HCT116 (cell line): Measurements from ENCODE around the gene CHMP4B. TPM values are rescaled to one million over a fixed set of nuclear protein-coding genes. Genes with fewer than 3 reads are reported as not detected.

Source experiments
- ATAC-seq: fragments of 200-7000 bp; cut with Tn5 transposase; 2 replicates; pipeline ENCODE4 v1.9.1; 2020; ENCODE audit warnings: mild to moderate bottlenecking, moderate library complexity
- BruUV-seq: library from RNA; stranded (reverse); fragments of 400-500 nt; replicated peaks from 2 replicates; lab custom pipeline; 2021; lab: Mats Ljungman, UMichigan
- CTCF ChIA-PET: fragments of 300-600 bp; sonication (Branson Sonifier 250); formaldehyde crosslinking; loops from one replicate; lab custom pipeline; 2021; ENCODE audit warnings: antibody characterized with exemption; lab: Charles Lee
- POLR2A ChIA-PET: fragments of 300-600, 350-600 bp; sonication (Branson Sonifier 250); formaldehyde crosslinking; loops from one replicate; lab custom pipeline; 2021; ENCODE audit warnings: antibody characterized with exemption; lab: Charles Lee
- RAD21 ChIA-PET, 2 experiments: fragments of 300-600 bp; sonication (Branson Sonifier 250); formaldehyde crosslinking; loops; one replicate each; lab custom pipeline; 2023; ENCODE audit warnings: low total read pairs in 2 of 2; ENCODE audit not compliant: uncharacterized antibody in 2 of 2, unreplicated experiment in 2 of 2, low non-redundant PET in 1 of 2; lab: Charles Lee
- DNase-seq: peaks from one replicate; pipeline ENCODE4 v3.0.0-alpha.2; 2010; ENCODE audit warnings: low read depth, low spot score
- H2AFZ ChIP-seq: fragments of 200-600 bp; shearing (Covaris generic), sonication (generic); 2 replicates; pipeline ENCODE4 v1.6.1; 2017; ENCODE audit warnings: low read depth, mixed run types, mixed read lengths, antibody characterized with exemption, low read length; ENCODE audit not compliant: poor library complexity, severe bottlenecking
- H3K27ac ChIP-seq: 2 replicates; pipeline ENCODE4 v1.5.1; 2012; ENCODE audit warnings: low read depth, low read length
- H3K27me3 ChIP-seq: fragments of 200-600 bp; sonication (generic); 2 replicates; pipeline ENCODE4 v1.6.1; 2016; ENCODE audit warnings: mixed run types, low read length, mixed read lengths; ENCODE audit not compliant: insufficient read depth
- H3K36me3 ChIP-seq, 2 experiments: fragments of 200-500 bp in 1 of 2; fragments of 200-600 bp in 1 of 2; sonication (Bioruptor generic) in 1 of 2; sonication (generic) in 1 of 2; 2 replicates each; pipeline versions ENCODE4 v1.5.1 to v1.6.1; 2014 to 2016; ENCODE audit warnings: low read length in 2 of 2, inconsistent platforms in 1 of 2, mixed read lengths in 1 of 2, mixed run types in 1 of 2; ENCODE audit not compliant: insufficient read depth in 2 of 2, control insufficient read depth in 1 of 2
- H3K4me1 ChIP-seq, 2 experiments: fragments of 200-600 bp in 1 of 2; sonication (generic) in 1 of 2; 2 replicates each; pipeline versions ENCODE4 v1.5.1 to v1.6.1; 2012 to 2017; ENCODE audit warnings: low read length in 2 of 2, inconsistent platforms in 1 of 2, mild to moderate bottlenecking in 1 of 2, mixed read lengths in 1 of 2, mixed run types in 1 of 2, moderate library complexity in 1 of 2; ENCODE audit not compliant: insufficient read depth in 2 of 2, control insufficient read depth in 1 of 2
- H3K4me2 ChIP-seq: fragments of 200-600 bp; sonication (generic); 2 replicates; pipeline ENCODE4 v1.6.1; 2017; ENCODE audit warnings: mixed run types, low read length, mixed read lengths
- H3K4me3 ChIP-seq, 2 experiments: fragments of 200-600 bp in 1 of 2; sonication (generic) in 1 of 2; replicated peaks in 1 of 2; 2 replicates each; pipeline ENCODE4 v1.5.1; 2011 to 2016; ENCODE audit warnings: low read length in 2 of 2, control low read depth in 1 of 2, low read depth in 1 of 2, mild to moderate bottlenecking in 1 of 2, mixed read lengths in 1 of 2, mixed run types in 1 of 2
- H3K79me2 ChIP-seq: fragments of 200-600 bp; sonication (generic); 2 replicates; pipeline ENCODE4 v1.6.1; 2017; ENCODE audit warnings: mild to moderate bottlenecking, mixed run types, low read length, moderate library complexity, mixed read lengths; ENCODE audit not compliant: insufficient read depth
- H3K9ac ChIP-seq: fragments of 200-600 bp; sonication (generic); 2 replicates; pipeline ENCODE4 v1.6.1; 2016; ENCODE audit warnings: low read length, mixed read lengths
- H3K9me2 ChIP-seq: fragments of 200-600 bp; sonication (generic), shearing (Covaris generic); 2 replicates; pipeline ENCODE4 v1.6.1; 2017; ENCODE audit warnings: mixed run types, mild to moderate bottlenecking, moderate library complexity; ENCODE audit not compliant: insufficient read depth
- H3K9me3 ChIP-seq, 2 experiments: fragments of 200-500 bp in 1 of 2; fragments of 200-600 bp in 1 of 2; sonication (Bioruptor generic) in 1 of 2; sonication (generic) in 1 of 2; 2 replicates each; pipeline ENCODE4 v1.6.1; 2014 to 2017; ENCODE audit warnings: low read length in 2 of 2, mixed read lengths in 2 of 2, inconsistent platforms in 1 of 2, low read depth in 1 of 2, mild to moderate bottlenecking in 1 of 2, mixed run types in 1 of 2, moderate library complexity in 1 of 2; ENCODE audit not compliant: control insufficient read depth in 1 of 2, insufficient read depth in 1 of 2
- H4K20me1 ChIP-seq: fragments of 200-600 bp; sonication (generic), shearing (Covaris generic); 2 replicates; pipeline ENCODE4 v1.6.1; 2017; ENCODE audit warnings: mixed run types, mild to moderate bottlenecking, moderate library complexity; ENCODE audit not compliant: insufficient read depth
- ELF1 ChIP-seq: IDR thresholded peaks from 2 replicates; pipeline ENCODE4 v1.6.1; 2012; ENCODE audit warnings: low read depth, borderline replicate concordance
- FOSL1 ChIP-seq: IDR thresholded peaks from 2 replicates; pipeline ENCODE4 v1.6.1; 2012; ENCODE audit warnings: low read depth
- POLR2A ChIP-seq: IDR thresholded peaks from 2 replicates; pipeline ENCODE4 v1.7.0; 2011; ENCODE audit warnings: borderline replicate concordance; ENCODE audit not compliant: insufficient read depth, insufficient read length; ENCODE audit errors: extremely low read depth
- POLR2AphosphoS5 ChIP-seq: IDR thresholded peaks from 2 replicates; pipeline ENCODE4 v1.6.1; 2011; ENCODE audit warnings: mild to moderate bottlenecking, low read depth, low read length, moderate library complexity
- SP1 ChIP-seq: IDR thresholded peaks from 2 replicates; pipeline ENCODE4 v1.6.1; 2012; ENCODE audit warnings: low read depth
- SRF ChIP-seq: IDR thresholded peaks from 2 replicates; pipeline ENCODE4 v1.6.1; 2012; ENCODE audit warnings: low read depth
- TCF7L2 ChIP-seq: IDR thresholded peaks from 2 replicates; pipeline ENCODE4 v1.7.0; 2011; ENCODE audit warnings: borderline replicate concordance, inconsistent platforms; ENCODE audit not compliant: insufficient read depth, insufficient read length; ENCODE audit errors: extremely low read depth
- YY1 ChIP-seq: IDR thresholded peaks from 2 replicates; pipeline ENCODE4 v1.6.1; 2011; ENCODE audit warnings: low read length, low read depth, moderate library complexity, mild to moderate bottlenecking; ENCODE audit not compliant: insufficient replicate concordance; ENCODE audit errors: extremely low read depth
- intact Hi-C: fragments of 100-400 bp; cut with micrococcal nuclease; formaldehyde crosslinking; loops from 2 replicates; pipeline ENCODE4 v1.10.0; 2022
- total RNA-seq: library from RNA; stranded (reverse); gene quantifications from one replicate; pipeline ENCODE4 v1.2.1, GENCODE V29; 2021; ENCODE audit not compliant: unreplicated experiment
- TF ChIP-seq, protein P1 (sequence below), 3 experiments: fragments of 200-600 bp in 1 of 3; sonication (generic) in 1 of 3; IDR thresholded peaks in 2 of 3; conservative IDR thresholded peaks in 1 of 3; 2 replicates each; pipeline ENCODE4 v1.5.1; 2012 to 2017; ENCODE audit warnings: low read depth in 2 of 3, low read length in 2 of 3, antibody characterized with exemption in 1 of 3, borderline replicate concordance in 1 of 3, control low read depth in 1 of 3, mild to moderate bottlenecking in 1 of 3, mixed read lengths in 1 of 3, mixed run types in 1 of 3, moderate library complexity in 1 of 3; ENCODE audit not compliant: insufficient read depth in 1 of 3
- TF ChIP-seq, protein P2 (sequence below): IDR thresholded peaks from 2 replicates; pipeline ENCODE4 v1.6.1; 2012
- TF ChIP-seq, protein P3 (sequence below): IDR thresholded peaks from 2 replicates; pipeline ENCODE4 v1.6.1; 2011; ENCODE audit warnings: mild to moderate bottlenecking, low read length, moderate library complexity; ENCODE audit not compliant: insufficient replicate concordance; ENCODE audit errors: extremely low read depth

Gene CHMP4B
- total RNA-seq, 1 experiment from 2014 or later: 56.9 TPM

DNA sequence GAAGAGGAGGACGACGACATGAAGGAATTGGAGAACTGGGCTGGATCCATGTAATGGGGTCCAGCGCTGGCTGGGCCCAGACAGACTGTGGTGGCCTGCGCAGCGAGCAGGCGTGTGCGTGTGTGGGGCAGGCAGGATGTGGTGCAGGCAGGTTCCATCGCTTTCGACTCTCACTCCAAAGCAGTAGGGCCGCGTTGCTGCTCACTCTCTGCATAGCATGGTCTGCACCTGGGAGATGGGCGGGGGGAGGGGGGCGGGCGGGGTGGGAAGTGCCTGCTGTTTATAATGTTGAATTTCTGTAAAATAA is 42.3 kb downstream of the CHMP4B start:
- CTCF ChIA-PET: no interaction called here
- H3K9me3 ChIP-seq: no peaks in the 10 kb centered on the region
- peaks cover 7% of the 10 kb centered on the region; the same call in 1 of the 2 replicates for H3K79me2 ChIP-seq
- intact Hi-C loops: no loop called here
- no peak for ATAC-seq
- H3K4me1 ChIP-seq: no peaks in the 10 kb centered on the region
- no peak for DNase-seq
- H3K9ac ChIP-seq: no peak overlapping the region
- no peak overlapping the region for H2AFZ ChIP-seq
- H3K4me2 ChIP-seq: no peak overlapping the region
- no TSS peak for BruUV-seq
- POLR2A ChIA-PET: no interaction called here
- no peak overlapping the region for H3K27ac ChIP-seq
- RAD21 ChIA-PET: no interaction called here
- peaks cover 15 to 17% of the 10 kb centered on the region in 2 experiments; a peak in 2 of 4 replicates for H3K36me3 ChIP-seq
- TF ChIP-seq ELF1 (no peak), SP1 (no peak), POLR2AphosphoS5 (no peak), TCF7L2 (no peak), YY1 (no peak), SRF (no peak), POLR2A (no peak), FOSL1 (no peak)
- TF ChIP-seq, protein P1, sequence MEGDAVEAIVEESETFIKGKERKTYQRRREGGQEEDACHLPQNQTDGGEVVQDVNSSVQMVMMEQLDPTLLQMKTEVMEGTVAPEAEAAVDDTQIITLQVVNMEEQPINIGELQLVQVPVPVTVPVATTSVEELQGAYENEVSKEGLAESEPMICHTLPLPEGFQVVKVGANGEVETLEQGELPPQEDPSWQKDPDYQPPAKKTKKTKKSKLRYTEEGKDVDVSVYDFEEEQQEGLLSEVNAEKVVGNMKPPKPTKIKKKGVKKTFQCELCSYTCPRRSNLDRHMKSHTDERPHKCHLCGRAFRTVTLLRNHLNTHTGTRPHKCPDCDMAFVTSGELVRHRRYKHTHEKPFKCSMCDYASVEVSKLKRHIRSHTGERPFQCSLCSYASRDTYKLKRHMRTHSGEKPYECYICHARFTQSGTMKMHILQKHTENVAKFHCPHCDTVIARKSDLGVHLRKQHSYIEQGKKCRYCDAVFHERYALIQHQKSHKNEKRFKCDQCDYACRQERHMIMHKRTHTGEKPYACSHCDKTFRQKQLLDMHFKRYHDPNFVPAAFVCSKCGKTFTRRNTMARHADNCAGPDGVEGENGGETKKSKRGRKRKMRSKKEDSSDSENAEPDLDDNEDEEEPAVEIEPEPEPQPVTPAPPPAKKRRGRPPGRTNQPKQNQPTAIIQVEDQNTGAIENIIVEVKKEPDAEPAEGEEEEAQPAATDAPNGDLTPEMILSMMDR (IDR thresholded peaks at IDR 0.05 in 2 of 3, conservative IDR thresholded peaks at IDR 0.05 in 1 of 3; ENCODE audit: borderline replicate concordance in 1 of 3, insufficient read depth in 1 of 3, low read depth in 2 of 3, low read length in 2 of 3): no peak
- TF ChIP-seq, protein P2, sequence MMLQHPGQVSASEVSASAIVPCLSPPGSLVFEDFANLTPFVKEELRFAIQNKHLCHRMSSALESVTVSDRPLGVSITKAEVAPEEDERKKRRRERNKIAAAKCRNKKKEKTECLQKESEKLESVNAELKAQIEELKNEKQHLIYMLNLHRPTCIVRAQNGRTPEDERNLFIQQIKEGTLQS: no peak
- TF ChIP-seq, protein P3, sequence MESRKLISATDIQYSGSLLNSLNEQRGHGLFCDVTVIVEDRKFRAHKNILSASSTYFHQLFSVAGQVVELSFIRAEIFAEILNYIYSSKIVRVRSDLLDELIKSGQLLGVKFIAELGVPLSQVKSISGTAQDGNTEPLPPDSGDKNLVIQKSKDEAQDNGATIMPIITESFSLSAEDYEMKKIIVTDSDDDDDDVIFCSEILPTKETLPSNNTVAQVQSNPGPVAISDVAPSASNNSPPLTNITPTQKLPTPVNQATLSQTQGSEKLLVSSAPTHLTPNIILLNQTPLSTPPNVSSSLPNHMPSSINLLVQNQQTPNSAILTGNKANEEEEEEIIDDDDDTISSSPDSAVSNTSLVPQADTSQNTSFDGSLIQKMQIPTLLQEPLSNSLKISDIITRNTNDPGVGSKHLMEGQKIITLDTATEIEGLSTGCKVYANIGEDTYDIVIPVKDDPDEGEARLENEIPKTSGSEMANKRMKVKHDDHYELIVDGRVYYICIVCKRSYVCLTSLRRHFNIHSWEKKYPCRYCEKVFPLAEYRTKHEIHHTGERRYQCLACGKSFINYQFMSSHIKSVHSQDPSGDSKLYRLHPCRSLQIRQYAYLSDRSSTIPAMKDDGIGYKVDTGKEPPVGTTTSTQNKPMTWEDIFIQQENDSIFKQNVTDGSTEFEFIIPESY: no peak
- no peaks in the 10 kb centered on the region for H3K9me2 ChIP-seq
- no peak overlapping the region for H3K4me3 ChIP-seq
- no peaks in the 10 kb centered on the region for H4K20me1 ChIP-seq
- no peaks in the 10 kb centered on the region for H3K27me3 ChIP-seq
